ENCODE measurements around the gene MS4A1. TPM values are rescaled to one million over a fixed set of nuclear protein-coding genes. Genes with fewer than 3 reads are reported as not detected.

MS4A1 gene
- polyA plus RNA-seq, 1 donor (not counting 4 experiments of a cell fraction or from before 2014, with no cell fraction given) = 0.07 TPM

GRCh38 chr11:60468829-60469228 is 13.2 kb downstream of the MS4A1 start:
- H3K9me1 ChIP-seq (ENCODE audit: control insufficient read depth, extremely low read depth, insufficient read depth, low read length) = no peaks in the 10 kb centered on the region
- no peak overlapping the region for H3K4me3 ChIP-seq (ENCODE audit: control insufficient read depth in 2 of 3, extremely low read depth in 1 of 3, insufficient read depth in 2 of 3, low read depth in 1 of 3, low read length in 3 of 3)
- H3K9me3 ChIP-seq (ENCODE audit: control insufficient read depth, low read depth, low read length) = no peaks in the 10 kb centered on the region
- H3K36me3 ChIP-seq (ENCODE audit: control insufficient read depth in 2 of 2, extremely low read depth in 1 of 2, insufficient read depth in 2 of 2, low read length in 2 of 2) = no peaks in the 10 kb centered on the region
- dilution Hi-C loops (cut with MboI; ENCODE audit: extremely low pct_ligation_motif_present, low sequenced_read_pairs) = no loop called here
- H3K4me1 ChIP-seq (ENCODE audit: control insufficient read depth, extremely low read depth, insufficient read depth, low read length) = no peaks in the 10 kb centered on the region
- no peaks in the 10 kb centered on the region for H3K79me2 ChIP-seq (ENCODE audit: control insufficient read depth, insufficient read depth, low read length)
- H3K4me2 ChIP-seq (ENCODE audit: control insufficient read depth, extremely low read depth, insufficient read depth, low read depth, low read length) = no peak overlapping the region
- no peak overlapping the region for H3K27ac ChIP-seq (ENCODE audit: control insufficient read depth, insufficient read depth, low read length)
- no peak for FAIRE-seq
- no peaks in the 10 kb centered on the region for H3K27me3 ChIP-seq (ENCODE audit: control insufficient read depth, extremely low read depth, insufficient read depth, low read length)
- no peaks in the 10 kb centered on the region for H4K20me1 ChIP-seq (ENCODE audit: control insufficient read depth, extremely low read depth, insufficient read depth, low read length)
- DNase-seq (ENCODE audit: low read depth, low spot score) = no peak
- H2AFZ ChIP-seq (ENCODE audit: control insufficient read depth, low read length) = no peak overlapping the region
- TF ChIP-seq, protein P1, sequence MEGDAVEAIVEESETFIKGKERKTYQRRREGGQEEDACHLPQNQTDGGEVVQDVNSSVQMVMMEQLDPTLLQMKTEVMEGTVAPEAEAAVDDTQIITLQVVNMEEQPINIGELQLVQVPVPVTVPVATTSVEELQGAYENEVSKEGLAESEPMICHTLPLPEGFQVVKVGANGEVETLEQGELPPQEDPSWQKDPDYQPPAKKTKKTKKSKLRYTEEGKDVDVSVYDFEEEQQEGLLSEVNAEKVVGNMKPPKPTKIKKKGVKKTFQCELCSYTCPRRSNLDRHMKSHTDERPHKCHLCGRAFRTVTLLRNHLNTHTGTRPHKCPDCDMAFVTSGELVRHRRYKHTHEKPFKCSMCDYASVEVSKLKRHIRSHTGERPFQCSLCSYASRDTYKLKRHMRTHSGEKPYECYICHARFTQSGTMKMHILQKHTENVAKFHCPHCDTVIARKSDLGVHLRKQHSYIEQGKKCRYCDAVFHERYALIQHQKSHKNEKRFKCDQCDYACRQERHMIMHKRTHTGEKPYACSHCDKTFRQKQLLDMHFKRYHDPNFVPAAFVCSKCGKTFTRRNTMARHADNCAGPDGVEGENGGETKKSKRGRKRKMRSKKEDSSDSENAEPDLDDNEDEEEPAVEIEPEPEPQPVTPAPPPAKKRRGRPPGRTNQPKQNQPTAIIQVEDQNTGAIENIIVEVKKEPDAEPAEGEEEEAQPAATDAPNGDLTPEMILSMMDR (optimal IDR thresholded peaks at IDR 0.05 in 1 of 3, IDR thresholded peaks at IDR 0.05 in 1 of 3, conservative IDR thresholded peaks at IDR 0.05 in 1 of 3; ENCODE audit: extremely low read depth in 1 of 3, insufficient read depth in 2 of 3, low read length in 3 of 3) = no peak
- TF ChIP-seq EZH2 (IDR thresholded peaks at IDR 0.05; ENCODE audit: low read length) = no peak
- no peak overlapping the region for H3K9ac ChIP-seq (ENCODE audit: control insufficient read depth, extremely low read depth, insufficient read depth, low read length)

- H3K4me3 ChIP-seq (ENCODE audit: control insufficient read depth in 2 of 3, extremely low read depth in 1 of 3, insufficient read depth in 2 of 3, low read depth in 1 of 3, low read length in 3 of 3) = no peak overlapping the region
- FAIRE-seq (no peak), DNase-seq (ENCODE audit: low read depth, low spot score) (no peak)
- no peak for TF ChIP-seq EZH2 (IDR thresholded peaks at IDR 0.05; ENCODE audit: low read length)
- TF ChIP-seq, protein P1 (optimal IDR thresholded peaks at IDR 0.05 in 1 of 3, IDR thresholded peaks at IDR 0.05 in 1 of 3, conservative IDR thresholded peaks at IDR 0.05 in 1 of 3; ENCODE audit: extremely low read depth in 1 of 3, insufficient read depth in 2 of 3, low read length in 3 of 3) = no peak
- no peaks in the 10 kb centered on the region for H3K36me3 ChIP-seq (ENCODE audit: control insufficient read depth in 2 of 2, extremely low read depth in 1 of 2, insufficient read depth in 2 of 2, low read length in 2 of 2)
- no peaks in the 10 kb centered on the region for H3K27me3 ChIP-seq (ENCODE audit: control insufficient read depth, extremely low read depth, insufficient read depth, low read length)
- dilution Hi-C loops (cut with MboI; ENCODE audit: extremely low pct_ligation_motif_present, low sequenced_read_pairs) = no loop called here
- no peaks in the 10 kb centered on the region for H3K9me3 ChIP-seq (ENCODE audit: control insufficient read depth, low read depth, low read length)
- no peak overlapping the region for H3K4me2 ChIP-seq (ENCODE audit: control insufficient read depth, extremely low read depth, insufficient read depth, low read depth, low read length)
- no peaks in the 10 kb centered on the region for H3K4me1 ChIP-seq (ENCODE audit: control insufficient read depth, extremely low read depth, insufficient read depth, low read length)
- no peak overlapping the region for H2AFZ ChIP-seq (ENCODE audit: control insufficient read depth, low read length)
- no peaks in the 10 kb centered on the region for H4K20me1 ChIP-seq (ENCODE audit: control insufficient read depth, extremely low read depth, insufficient read depth, low read length)
- H3K9me1 ChIP-seq (ENCODE audit: control insufficient read depth, extremely low read depth, insufficient read depth, low read length) = no peaks in the 10 kb centered on the region
- H3K9ac ChIP-seq (ENCODE audit: control insufficient read depth, extremely low read depth, insufficient read depth, low read length) = no peak overlapping the region
- H3K79me2 ChIP-seq (ENCODE audit: control insufficient read depth, insufficient read depth, low read length) = no peaks in the 10 kb centered on the region
- no peak overlapping the region for H3K27ac ChIP-seq (ENCODE audit: control insufficient read depth, insufficient read depth, low read length)
These were observed 14.1 kb downstream of the MS4A1 start for GRCh38 chr11:60469723-60470122.
